Fibroblast of lung (primary cell): ENCODE measurements around the gene PAFAH2. TPM values are rescaled to one million over a fixed set of nuclear protein-coding genes. Genes with fewer than 3 reads are reported as not detected.

Experiments
- DNase-seq, 2 donors: peaks; one replicate each; pipeline versions ENCODE4 v3.0.0 to v3.0.0-alpha.2; 2010; ENCODE audit warnings: low read depth in 2 of 2
- H2AFZ ChIP-seq: 2 replicates; pipeline ENCODE4 v1.5.1; 2012; ENCODE audit warnings: low read length, control low read depth, inconsistent platforms
- H3K27ac ChIP-seq: 2 replicates; pipeline ENCODE4 v1.5.1; 2011; ENCODE audit warnings: low read length, control low read depth; ENCODE audit not compliant: insufficient read depth
- H3K27me3 ChIP-seq: 2 replicates; pipeline ENCODE4 v1.5.1; 2011; ENCODE audit warnings: mild to moderate bottlenecking, low read length; ENCODE audit not compliant: control insufficient read depth, insufficient read depth
- H3K36me3 ChIP-seq: 2 replicates; pipeline ENCODE4 v1.5.1; 2011; ENCODE audit warnings: low read length; ENCODE audit not compliant: control insufficient read depth, insufficient read depth
- H3K4me1 ChIP-seq: 2 replicates; pipeline ENCODE4 v1.5.1; 2011; ENCODE audit warnings: low read length; ENCODE audit not compliant: control insufficient read depth, insufficient read depth; ENCODE audit errors: extremely low read depth
- H3K4me2 ChIP-seq: 2 replicates; pipeline ENCODE4 v1.5.1; 2011; ENCODE audit warnings: low read length, control low read depth; ENCODE audit not compliant: insufficient read depth; ENCODE audit errors: extremely low read depth
- H3K4me3 ChIP-seq, 4 experiments: fragments of 200-600 bp in 1 of 4; sonication (generic) in 1 of 4; replicated peaks in 1 of 4; 2 replicates each; pipeline ENCODE4 v1.5.1; 2011 to 2016; ENCODE audit warnings: low read length in 4 of 4, low read depth in 3 of 4, mild to moderate bottlenecking in 3 of 4, control low read depth in 2 of 4, inconsistent platforms in 1 of 4, mixed read lengths in 1 of 4; ENCODE audit not compliant: insufficient read depth in 1 of 4; ENCODE audit errors: control extremely low read depth in 1 of 4
- H3K79me2 ChIP-seq: 2 replicates; pipeline ENCODE4 v1.5.1; 2012; ENCODE audit warnings: mild to moderate bottlenecking, low read length, inconsistent platforms; ENCODE audit not compliant: control insufficient read depth, insufficient read depth
- H3K9ac ChIP-seq: 2 replicates; pipeline ENCODE4 v1.5.1; 2011; ENCODE audit warnings: mild to moderate bottlenecking, low read length, control low read depth; ENCODE audit not compliant: insufficient read depth
- H3K9me3 ChIP-seq: 2 replicates; pipeline ENCODE4 v1.5.1; 2012; ENCODE audit warnings: low read depth, low read length; ENCODE audit not compliant: control insufficient read depth, insufficient read depth
- H4K20me1 ChIP-seq: 2 replicates; pipeline ENCODE4 v1.5.1; 2011; ENCODE audit warnings: low read length; ENCODE audit not compliant: control insufficient read depth, insufficient read depth; ENCODE audit errors: extremely low read depth
- CTCF ChIP-seq, 2 donors: IDR thresholded peaks in 1 of 2; conservative IDR thresholded peaks in 1 of 2; 1 replicate in 1 of 2; 2 replicates in 1 of 2; pipeline ENCODE4 v1.5.1; 2011 to 2012; ENCODE audit warnings: low read length in 2 of 2, control low read depth in 1 of 2, inconsistent platforms in 1 of 2, low read depth in 1 of 2, mild to moderate bottlenecking in 1 of 2
- EZH2 ChIP-seq: IDR thresholded peaks from 2 replicates; pipeline ENCODE4 v1.5.1; 2012; ENCODE audit warnings: low read length, control low read depth, mild to moderate bottlenecking; ENCODE audit errors: missing control alignments
- polyA plus RNA-seq, 2 donors: library from polyadenylated mRNA; depleted of rRNA in 1 of 2; stranded (reverse) in 1 of 2; unstranded in 1 of 2; fragments of >200 nt; gene quantifications; 2 replicates each; pipeline ENCODE4 v1.2.1, GENCODE V29; 2011 to 2012; ENCODE audit warnings: missing spikeins in 1 of 2
- total RNA-seq: library from RNA; depleted of rRNA; stranded (reverse); fragments of >200 nt; gene quantifications from 2 replicates; pipeline ENCODE4 v1.2.1, GENCODE V29; 2014

PAFAH2 gene
- total and polyA plus RNA-seq, 2 donors (not counting 1 experiment from before 2014, with no cell fraction given): 8.3 to 11.7 TPM

GRCh38 chr1:25922056-25922970 is 75.5 kb downstream of the PAFAH2 start:
- peak; percentile 30 to 52 for DNase-seq
- H2AFZ ChIP-seq: peak overlapping the region; percentile 94
- H3K79me2 ChIP-seq: no peaks in the 10 kb centered on the region
- peak overlapping the region; percentile 30 to 62 (median 52) for H3K4me3 ChIP-seq
- peak overlapping the region; percentile 92 for H3K4me2 ChIP-seq
- H3K27ac ChIP-seq: peak overlapping the region; percentile 19
- no peaks in the 10 kb centered on the region for H4K20me1 ChIP-seq
- H3K36me3 ChIP-seq: no peaks in the 10 kb centered on the region
- H3K9me3 ChIP-seq: no peaks in the 10 kb centered on the region
- TF ChIP-seq CTCF (conservative IDR thresholded peaks at IDR 0.05 in 1 of 2, IDR thresholded peaks at IDR 0.05 in 1 of 2; ENCODE audit: low read depth in 1 of 2, low read length in 2 of 2): no peak
- no peak for TF ChIP-seq EZH2
- peak overlapping the region; percentile 52 for H3K9ac ChIP-seq
- no peaks in the 10 kb centered on the region for H3K27me3 ChIP-seq
- H3K4me1 ChIP-seq: peaks cover 3% of the 10 kb centered on the region

GRCh38 chr1:25918615-25919014 is 79.2 kb downstream of the PAFAH2 start:
- Histone ChIP-seq H3K4me3 (no peak overlapping the region), H2AFZ (no peak overlapping the region), H4K20me1 (no peaks in the 10 kb centered on the region), H3K4me2 (no peak overlapping the region), H3K9ac (no peak overlapping the region), H3K79me2 (no peaks in the 10 kb centered on the region), H3K36me3 (no peaks in the 10 kb centered on the region), H3K27ac (no peak overlapping the region), H3K27me3 (no peaks in the 10 kb centered on the region), H3K4me1 (peaks cover 3% of the 10 kb centered on the region), H3K9me3 (no peaks in the 10 kb centered on the region)
- TF ChIP-seq EZH2: no peak
- TF ChIP-seq CTCF (conservative IDR thresholded peaks at IDR 0.05 in 1 of 2, IDR thresholded peaks at IDR 0.05 in 1 of 2; ENCODE audit: low read depth in 1 of 2, low read length in 2 of 2): no peak
- DNase-seq: no peak

GRCh38 chr1:25917996-25918395 is 79.9 kb downstream of the PAFAH2 start:
- H3K4me3 ChIP-seq: no peak overlapping the region
- H3K4me2 ChIP-seq: no peak overlapping the region
- no peaks in the 10 kb centered on the region for H4K20me1 ChIP-seq
- no peak overlapping the region for H2AFZ ChIP-seq
- H3K27ac ChIP-seq: no peak overlapping the region
- no peaks in the 10 kb centered on the region for H3K79me2 ChIP-seq
- H3K4me1 ChIP-seq: peaks cover 3% of the 10 kb centered on the region
- H3K36me3 ChIP-seq: no peaks in the 10 kb centered on the region
- peak in 1 of 2 donors; percentile 36 for DNase-seq
- no peaks in the 10 kb centered on the region for H3K9me3 ChIP-seq
- no peak overlapping the region for H3K9ac ChIP-seq
- H3K27me3 ChIP-seq: no peaks in the 10 kb centered on the region
- TF ChIP-seq CTCF (conservative IDR thresholded peaks at IDR 0.05 in 1 of 2, IDR thresholded peaks at IDR 0.05 in 1 of 2; ENCODE audit: low read depth in 1 of 2, low read length in 2 of 2) (no peak), EZH2 (no peak)
